GM19023 (cell line): Measurements from ENCODE around the gene ABHD4.

Experiments used
- ATAC-seq: cut with Tn5 transposase; IDR thresholded peaks from one replicate; pipeline ENCODE4 v1.9.1; 2021; ENCODE audit warnings: mild to moderate bottlenecking, moderate library complexity; ENCODE audit not compliant: unreplicated experiment

ABHD4 gene

DNA sequence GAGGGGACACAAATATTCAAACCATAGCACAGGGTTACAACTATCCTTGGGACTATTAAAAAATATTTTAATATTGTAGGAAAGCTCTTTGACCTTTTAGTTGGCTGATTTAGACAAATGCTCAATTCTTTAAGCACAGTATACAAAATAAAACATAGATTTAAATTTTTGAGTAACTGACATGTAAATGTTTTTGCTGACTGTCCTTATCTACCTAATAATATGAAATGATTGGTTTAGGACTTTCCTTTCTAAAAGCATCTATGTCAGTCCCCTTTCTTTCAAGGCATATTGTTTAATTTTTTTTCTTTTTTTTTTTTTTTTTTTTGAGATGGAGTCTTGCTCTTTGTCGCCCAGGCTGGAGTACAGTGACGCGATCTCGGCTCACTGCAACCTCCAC lies 62.6 kb downstream of the ABHD4 start:
- no peak for ATAC-seq
